Liver (tissue), 9 donors: ENCODE results near the gene POGK. TPM values are rescaled to one million over a fixed set of nuclear protein-coding genes. Genes with fewer than 3 reads are reported as not detected.

ENCODE experiments used
- DNase-seq: peaks from one replicate; pipeline ENCODE4 v3.0.0-alpha.2; 2017; ENCODE audit warnings: low spot score
- H3K27ac ChIP-seq, 2 donors: one replicate each; pipeline ENCODE4 v1.7.0; 2013; ENCODE audit warnings: inconsistent platforms in 2 of 2, low read length in 2 of 2, control low read depth in 1 of 2, low read depth in 1 of 2, mild to moderate bottlenecking in 1 of 2
- H3K27me3 ChIP-seq, 4 donors: one replicate each; pipeline versions ENCODE4 v1.6.1 to v1.7.0; 2013; ENCODE audit warnings: low read length in 3 of 4, inconsistent platforms in 1 of 4, mild to moderate bottlenecking in 1 of 4, moderate library complexity in 1 of 4; ENCODE audit not compliant: control insufficient read depth in 4 of 4, insufficient read depth in 4 of 4
- H3K36me3 ChIP-seq, 4 donors: one replicate each; pipeline versions ENCODE4 v1.6.1 to v1.7.0; 2013; ENCODE audit warnings: low read length in 3 of 4, mild to moderate bottlenecking in 3 of 4, low read depth in 1 of 4, moderate library complexity in 1 of 4; ENCODE audit not compliant: control insufficient read depth in 4 of 4, insufficient read depth in 3 of 4
- H3K4me1 ChIP-seq, 4 donors: one replicate each; pipeline versions ENCODE4 v1.6.1 to v1.7.0; 2013; ENCODE audit warnings: low read length in 3 of 4, mild to moderate bottlenecking in 3 of 4, moderate library complexity in 1 of 4; ENCODE audit not compliant: control insufficient read depth in 4 of 4, insufficient read depth in 4 of 4
- H3K4me3 ChIP-seq, 3 donors: one replicate each; pipeline versions ENCODE4 v1.6.1 to v1.7.0; 2013; ENCODE audit warnings: low read length in 3 of 3, control low read depth in 1 of 3, low read depth in 1 of 3, mild to moderate bottlenecking in 1 of 3
- H3K9ac ChIP-seq, 2 donors: one replicate each; pipeline ENCODE4 v1.7.0; 2013; ENCODE audit warnings: low read length in 2 of 2, mild to moderate bottlenecking in 2 of 2, moderate library complexity in 2 of 2, control low read depth in 1 of 2, low read depth in 1 of 2
- H3K9me3 ChIP-seq, 4 donors: one replicate each; pipeline versions ENCODE4 v1.6.1 to v1.7.0; 2013; ENCODE audit warnings: low read length in 3 of 4; ENCODE audit not compliant: control insufficient read depth in 4 of 4
- EGR1 ChIP-seq, 2 donors: IDR thresholded peaks; 2 replicates each; pipeline ENCODE4 v1.6.1; 2016 to 2018; ENCODE audit warnings: antibody characterized with exemption in 2 of 2, low read depth in 2 of 2
- FOXA1 ChIP-seq: IDR thresholded peaks from 2 replicates; pipeline ENCODE4 v1.6.1; 2016; ENCODE audit warnings: antibody characterized with exemption
- FOXA2 ChIP-seq: IDR thresholded peaks from 2 replicates; pipeline ENCODE4 v1.6.1; 2016; ENCODE audit warnings: antibody characterized with exemption
- GABPA ChIP-seq, 2 donors: IDR thresholded peaks in 1 of 2; conservative IDR thresholded peaks in 1 of 2; 2 replicates each; pipeline ENCODE4 v1.6.1; 2016; ENCODE audit warnings: antibody characterized with exemption in 2 of 2, mild to moderate bottlenecking in 1 of 2, moderate library complexity in 1 of 2
- HNF4A ChIP-seq, 2 donors: conservative IDR thresholded peaks; 2 replicates each; pipeline ENCODE4 v1.6.1; 2016; ENCODE audit warnings: antibody characterized with exemption in 2 of 2, mild to moderate bottlenecking in 2 of 2
- HNF4G ChIP-seq: IDR thresholded peaks from 2 replicates; pipeline ENCODE4 v1.6.1; 2016; ENCODE audit warnings: antibody characterized with exemption
- JUND ChIP-seq, 2 donors: IDR thresholded peaks; 2 replicates each; pipeline ENCODE4 v1.6.1; 2016; ENCODE audit warnings: antibody characterized with exemption in 2 of 2
- MAX ChIP-seq: IDR thresholded peaks from 2 replicates; pipeline ENCODE4 v1.6.1; 2016; ENCODE audit warnings: antibody characterized with exemption
- NR2F2 ChIP-seq: IDR thresholded peaks from 2 replicates; pipeline ENCODE4 v1.6.1; 2016; ENCODE audit warnings: antibody characterized with exemption
- RAD21 ChIP-seq, 2 donors: IDR thresholded peaks; 2 replicates each; pipeline ENCODE4 v1.6.1; 2016; ENCODE audit warnings: antibody characterized with exemption in 2 of 2, mild to moderate bottlenecking in 2 of 2
- REST ChIP-seq: IDR thresholded peaks from 2 replicates; pipeline ENCODE4 v1.6.1; 2016; ENCODE audit warnings: antibody characterized with exemption, mild to moderate bottlenecking
- RXRA ChIP-seq, 2 donors: IDR thresholded peaks; 2 replicates each; pipeline ENCODE4 v1.6.1; 2017 to 2018; ENCODE audit warnings: antibody characterized with exemption in 2 of 2, mild to moderate bottlenecking in 1 of 2
- SP1 ChIP-seq: IDR thresholded peaks from 2 replicates; pipeline ENCODE4 v1.6.1; 2018; ENCODE audit warnings: antibody characterized with exemption, mild to moderate bottlenecking
- TAF1 ChIP-seq: conservative IDR thresholded peaks from 2 replicates; pipeline ENCODE4 v1.6.1; 2016; ENCODE audit warnings: antibody characterized with exemption, mild to moderate bottlenecking
- YY1 ChIP-seq: IDR thresholded peaks from 2 replicates; pipeline ENCODE4 v1.6.1; 2016; ENCODE audit warnings: antibody characterized with exemption, mild to moderate bottlenecking
- ZBTB33 ChIP-seq: IDR thresholded peaks from 2 replicates; pipeline ENCODE4 v1.6.1; 2016; ENCODE audit warnings: antibody characterized with exemption
- WGBS: extraction: QIAGEN DNeasy Blood & Tissue Kit; methylation state at CpG from one replicate; pipeline ENCODE4 v1.1.7; 2013; 5-methylcytosine and 5-hydroxymethylcytosine counted together
- polyA plus RNA-seq, 2 donors: library from polyadenylated mRNA; stranded (reverse) in 1 of 2; unstranded in 1 of 2; fragments of 200-250 nt in 1 of 2; fragments of >200 nt in 1 of 2; fragmentation: Nextera tagmentation in 1 of 2; extraction: Ambion mirVana in 1 of 2; gene quantifications; one replicate each; pipeline versions ENCODE4 v1.2.1 to v1.2.3, GENCODE V29; 2013 to 2015
- total RNA-seq, 2 donors: library from RNA; depleted of rRNA; stranded (reverse); fragments of >200 nt; gene quantifications; one replicate each; pipeline ENCODE4 v1.2.3, GENCODE V29; 2014
- TF ChIP-seq, protein P1 (sequence below): fragments of 150-350 bp; IDR thresholded peaks from 2 replicates; pipeline ENCODE4 v1.5.1; 2017; ENCODE audit warnings: improper control_type of control experiment, low read depth, low read length; ENCODE audit not compliant: missing input control
- TF ChIP-seq, protein P2 (sequence below): IDR thresholded peaks from 2 replicates; pipeline ENCODE4 v1.6.1; 2016; ENCODE audit warnings: antibody characterized with exemption
- donor health status: healthy.
- donor health status: healthy.
- donor health status: healthy.
- donor health status: healthy.
- donor health status: healthy.

Gene POGK
- total and polyA plus RNA-seq, 4 donors = 4.2 to 14.1 (median 6.7) TPM

- no peaks in the 10 kb centered on the region for H3K27me3 ChIP-seq
- H3K4me3 ChIP-seq = no peak overlapping the region
- H3K4me1 ChIP-seq = no peaks in the 10 kb centered on the region
- TF ChIP-seq HNF4G (no peak), FOXA1 (no peak), SP1 (no peak), HNF4A (conservative IDR thresholded peaks at IDR 0.05) (no peak), TAF1 (no peak), NR2F2 (no peak), RAD21 (IDR thresholded peaks at IDR 0.05) (no peak), EGR1 (IDR thresholded peaks at IDR 0.05; ENCODE audit: low read depth in 2 of 2) (no peak), FOXA2 (no peak), YY1 (no peak), RXRA (IDR thresholded peaks at IDR 0.05) (no peak), MAX (no peak), ZBTB33 (no peak), GABPA (IDR thresholded peaks at IDR 0.05 in 1 of 2, conservative IDR thresholded peaks at IDR 0.05 in 1 of 2) (no peak), JUND (IDR thresholded peaks at IDR 0.05) (no peak)
- TF ChIP-seq, protein P1, sequence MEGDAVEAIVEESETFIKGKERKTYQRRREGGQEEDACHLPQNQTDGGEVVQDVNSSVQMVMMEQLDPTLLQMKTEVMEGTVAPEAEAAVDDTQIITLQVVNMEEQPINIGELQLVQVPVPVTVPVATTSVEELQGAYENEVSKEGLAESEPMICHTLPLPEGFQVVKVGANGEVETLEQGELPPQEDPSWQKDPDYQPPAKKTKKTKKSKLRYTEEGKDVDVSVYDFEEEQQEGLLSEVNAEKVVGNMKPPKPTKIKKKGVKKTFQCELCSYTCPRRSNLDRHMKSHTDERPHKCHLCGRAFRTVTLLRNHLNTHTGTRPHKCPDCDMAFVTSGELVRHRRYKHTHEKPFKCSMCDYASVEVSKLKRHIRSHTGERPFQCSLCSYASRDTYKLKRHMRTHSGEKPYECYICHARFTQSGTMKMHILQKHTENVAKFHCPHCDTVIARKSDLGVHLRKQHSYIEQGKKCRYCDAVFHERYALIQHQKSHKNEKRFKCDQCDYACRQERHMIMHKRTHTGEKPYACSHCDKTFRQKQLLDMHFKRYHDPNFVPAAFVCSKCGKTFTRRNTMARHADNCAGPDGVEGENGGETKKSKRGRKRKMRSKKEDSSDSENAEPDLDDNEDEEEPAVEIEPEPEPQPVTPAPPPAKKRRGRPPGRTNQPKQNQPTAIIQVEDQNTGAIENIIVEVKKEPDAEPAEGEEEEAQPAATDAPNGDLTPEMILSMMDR = no peak
- TF ChIP-seq, protein P2, sequence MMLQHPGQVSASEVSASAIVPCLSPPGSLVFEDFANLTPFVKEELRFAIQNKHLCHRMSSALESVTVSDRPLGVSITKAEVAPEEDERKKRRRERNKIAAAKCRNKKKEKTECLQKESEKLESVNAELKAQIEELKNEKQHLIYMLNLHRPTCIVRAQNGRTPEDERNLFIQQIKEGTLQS = no peak
- 68% methylated on average over 7 of the region's 7 CpGs for WGBS
- H3K9me3 ChIP-seq = no peaks in the 10 kb centered on the region
- H3K9ac ChIP-seq = no peak overlapping the region
- DNase-seq = no peak
- no peak overlapping the region for H3K27ac ChIP-seq
- H3K36me3 ChIP-seq = no peaks in the 10 kb centered on the region
Observed at GRCh38 chr1:166822385-166822784, 16.9 kb upstream of the POGK start.

DNA sequence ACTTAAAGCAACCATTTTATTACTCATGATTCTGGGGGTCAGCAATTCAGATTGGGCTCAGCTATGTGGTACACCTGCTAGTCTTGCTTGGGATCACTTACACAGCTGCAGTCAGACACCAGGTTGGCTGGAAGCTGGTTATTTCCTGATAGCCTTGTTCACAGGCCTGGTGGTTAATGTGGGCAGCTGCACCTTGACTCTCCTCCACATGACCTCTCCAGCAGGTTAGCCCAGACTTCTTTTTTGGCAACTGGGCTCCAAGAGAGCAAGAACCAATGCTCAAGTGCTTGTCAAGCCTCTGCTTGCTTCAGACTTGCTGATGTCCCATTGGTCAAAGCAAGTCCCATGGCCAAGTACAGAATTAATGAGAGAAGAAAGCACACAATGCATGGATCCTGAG lies 11.8 kb upstream of the POGK start:
- Histone ChIP-seq H3K27ac (no peak overlapping the region), H3K9me3 (peaks cover 0 to 3% (median 1%) of the 10 kb centered on the region in 4 donors), H3K4me1 (no peaks in the 10 kb centered on the region), H3K27me3 (no peaks in the 10 kb centered on the region), H3K4me3 (no peak overlapping the region), H3K9ac (no peak overlapping the region), H3K36me3 (no peaks in the 10 kb centered on the region)
- DNase-seq = no peak
- TF ChIP-seq RXRA (IDR thresholded peaks at IDR 0.05) (no peak), TAF1 (no peak), ZBTB33 (no peak), REST (no peak), YY1 (no peak), FOXA1 (no peak), NR2F2 (no peak), FOXA2 (no peak), GABPA (IDR thresholded peaks at IDR 0.05 in 1 of 2, conservative IDR thresholded peaks at IDR 0.05 in 1 of 2) (no peak)
- TF ChIP-seq, protein P1 = no peak
